Glomerular visceral epithelial cell (primary cell): ENCODE data around the gene TNFAIP8.
A peak's percentile ranks its signal among the peaks of the same experiment; 100 is the strongest.

Experiments
- DNase-seq: peaks from one replicate; pipeline ENCODE4 v3.0.0-alpha.2; 2016; ENCODE audit errors: extremely low spot score

TNFAIP8 gene

DNA sequence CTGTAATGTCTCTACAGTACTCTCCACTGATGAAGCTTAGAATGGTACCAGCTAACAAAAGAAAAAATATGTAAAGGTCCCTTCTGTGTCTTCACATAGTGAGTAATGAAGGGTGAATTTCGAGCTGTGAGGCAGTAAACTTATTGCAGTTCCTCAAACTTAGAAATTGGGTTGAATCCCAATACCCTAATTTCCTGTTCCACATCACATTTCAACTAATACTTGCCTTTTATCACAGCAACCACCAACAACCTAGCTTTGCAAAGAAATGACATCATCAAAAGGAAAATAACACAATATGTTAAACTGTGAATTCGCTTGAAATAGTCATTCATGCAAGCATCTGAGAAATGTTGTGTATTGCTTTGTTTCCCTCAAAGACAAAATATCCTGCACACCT lies 9.4 kb upstream of the TNFAIP8 start:
- DNase-seq, result no peak

GRCh38 chr5:119347574-119347973 lies 8.2 kb upstream of the TNFAIP8 start:
- DNase-seq, result peak; percentile 84

DNA sequence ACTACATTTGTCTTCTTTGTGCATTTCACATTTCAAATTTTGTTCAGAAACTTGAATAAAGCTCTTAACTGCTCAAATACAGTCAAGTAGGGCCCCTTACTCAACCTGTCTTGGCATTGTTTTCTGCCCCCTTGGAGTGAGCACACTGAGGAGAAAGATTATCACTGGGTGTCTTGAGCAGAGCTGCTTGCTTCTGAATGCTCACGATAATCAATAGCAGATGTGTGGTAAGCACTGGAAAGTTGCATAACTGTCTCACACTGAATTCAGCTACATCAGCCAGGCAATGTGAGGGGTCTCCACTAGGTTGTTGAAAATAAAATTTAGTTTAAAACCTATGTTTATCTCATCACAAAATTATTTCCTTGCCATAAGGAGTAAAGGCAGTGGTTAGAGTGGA lies 7.8 kb upstream of the TNFAIP8 start:
- DNase-seq, result no peak

DNA sequence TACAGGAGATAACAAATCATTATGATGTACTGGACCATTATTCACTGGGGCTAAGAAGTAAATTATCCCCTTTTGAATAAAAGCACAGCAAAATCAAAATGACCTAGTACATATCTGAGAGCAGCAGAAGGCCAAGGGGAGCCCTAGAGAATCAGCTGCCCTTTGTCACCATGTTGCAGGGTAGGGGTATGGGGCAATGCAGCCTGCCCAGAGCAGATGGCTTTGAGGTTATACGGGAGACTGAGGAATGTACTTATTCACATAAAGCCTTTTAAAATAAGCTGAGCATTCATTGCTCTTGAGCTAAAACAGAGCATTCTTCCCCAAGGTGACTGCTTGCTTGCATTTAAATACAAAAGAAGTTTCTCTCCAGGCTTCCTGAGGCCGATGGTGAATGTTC lies 2.6 kb upstream of the TNFAIP8 start:
- DNase-seq, result no peak

DNA sequence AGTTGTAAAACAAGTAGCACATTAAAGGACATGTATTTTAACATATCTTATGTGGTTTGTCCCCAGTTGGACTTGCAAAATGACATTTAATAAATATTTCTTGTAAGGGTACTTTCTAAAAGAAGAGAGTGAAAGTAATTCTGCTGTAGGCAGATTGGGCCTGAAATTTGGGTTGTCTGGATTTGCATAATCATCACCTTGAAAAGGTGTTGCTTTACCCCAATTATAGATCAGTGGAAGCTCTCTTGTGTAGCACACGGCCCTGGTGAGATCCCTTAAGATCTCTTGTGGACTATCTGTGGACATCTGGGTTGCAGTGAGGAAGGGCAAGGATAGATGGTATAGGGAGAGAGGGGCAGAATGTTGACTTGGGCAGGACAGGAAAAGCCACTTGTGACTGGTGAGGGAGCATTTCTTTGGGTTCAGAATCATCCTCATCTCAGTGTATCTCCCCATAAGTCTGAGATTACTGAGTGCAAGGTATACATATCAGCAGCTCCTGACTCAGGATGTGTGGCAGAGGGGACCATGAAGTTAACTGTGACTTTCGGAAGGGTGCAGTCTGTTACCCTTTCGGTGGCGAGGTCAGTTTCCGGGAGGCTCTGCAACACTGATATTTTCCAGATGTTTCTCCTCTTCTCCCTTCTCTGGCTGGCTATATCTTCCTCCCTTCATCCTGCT lies 2.0 kb upstream of the TNFAIP8 start:
- no peak for DNase-seq

DNA sequence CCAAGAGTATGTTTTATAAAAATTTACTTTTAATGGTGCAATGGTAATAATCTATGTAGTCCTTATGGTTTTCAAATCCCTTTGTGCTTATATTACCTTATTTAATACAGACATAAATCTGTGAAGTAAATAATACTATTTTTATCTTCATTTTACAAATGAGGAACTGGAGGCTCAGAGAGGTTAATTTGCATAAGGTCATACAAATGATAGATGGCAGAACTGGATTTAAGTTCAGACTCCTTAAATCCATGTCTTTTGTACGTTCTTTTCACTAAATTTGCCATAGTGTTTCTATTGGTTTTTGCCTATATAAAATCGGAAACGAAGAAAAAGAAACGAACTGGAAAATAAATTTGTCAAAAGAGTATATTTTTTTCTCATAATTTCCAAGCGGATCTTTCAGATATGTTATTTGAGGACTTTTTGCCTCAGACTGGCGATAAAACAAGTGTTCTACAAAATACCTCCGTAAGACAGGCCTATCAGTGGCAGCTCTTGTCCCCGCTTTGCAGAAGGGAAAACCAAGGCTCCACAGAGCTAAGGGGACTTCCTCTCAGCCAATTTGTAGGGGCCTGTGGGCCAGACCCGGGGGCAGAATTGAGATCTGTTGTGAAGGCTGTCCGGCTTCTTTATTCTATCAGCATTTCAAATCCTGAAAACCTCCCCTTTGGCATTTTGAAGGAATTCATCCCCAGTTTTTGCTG lies 1.1 kb upstream of the TNFAIP8 start:
- DNase-seq, result no peak

DNA sequence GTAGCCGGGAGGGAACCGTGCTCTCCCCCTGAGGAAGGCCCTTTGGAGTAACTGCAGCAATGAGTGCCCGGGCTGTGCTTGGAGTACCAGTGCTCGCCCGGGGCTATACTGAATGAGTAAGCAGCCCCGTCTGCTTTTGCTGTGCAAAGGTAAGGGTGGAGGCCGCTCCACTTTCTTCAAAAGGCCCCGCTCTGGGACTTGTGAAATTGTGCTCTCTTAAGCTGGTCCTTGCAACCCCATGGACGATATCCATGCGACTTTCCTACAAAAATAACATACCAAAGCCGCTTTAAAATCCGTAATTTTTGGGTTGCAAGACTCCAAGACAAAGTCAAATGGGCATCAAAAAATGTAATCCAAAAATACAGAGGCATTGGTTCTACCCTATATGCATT lies 578 bp upstream of the TNFAIP8 start:
- no peak for DNase-seq

DNA sequence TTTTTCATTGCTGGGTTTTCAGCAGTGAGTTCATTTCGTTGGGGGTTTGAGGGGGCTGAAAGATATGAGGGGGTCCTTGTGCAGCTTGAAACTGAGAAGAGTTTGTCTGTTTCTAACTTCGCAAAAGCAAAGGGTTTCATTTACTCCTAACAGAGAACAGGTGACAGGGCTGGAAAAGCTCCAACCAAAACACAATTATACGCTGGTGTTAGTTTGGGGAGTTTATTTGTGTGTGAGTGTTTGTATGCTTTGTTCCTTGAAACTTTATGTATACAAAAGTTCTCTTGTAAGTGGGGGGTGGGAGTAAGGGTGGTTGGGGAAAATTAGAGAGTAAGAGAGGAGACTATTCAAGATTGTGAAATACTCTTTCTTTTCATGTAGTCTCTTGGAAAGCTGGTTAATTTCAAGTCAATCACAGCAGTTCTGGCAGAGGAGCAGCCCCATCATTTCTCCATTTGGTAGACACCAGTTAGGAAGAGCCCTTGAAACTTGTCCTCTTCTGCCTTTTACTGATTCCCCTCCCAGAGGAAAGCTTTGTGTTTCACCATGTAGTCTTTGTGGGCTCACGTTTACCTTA lies 881 bp downstream of the TNFAIP8 start:
- peak; percentile 23 for DNase-seq

- DNase-seq, result no peak
Measured at GRCh38 chr5:119357270-119357669, 1.5 kb downstream of the TNFAIP8 start.

GRCh38 chr5:119357808-119358529 lies 2.1 kb downstream of the TNFAIP8 start:
- no peak for DNase-seq

DNA sequence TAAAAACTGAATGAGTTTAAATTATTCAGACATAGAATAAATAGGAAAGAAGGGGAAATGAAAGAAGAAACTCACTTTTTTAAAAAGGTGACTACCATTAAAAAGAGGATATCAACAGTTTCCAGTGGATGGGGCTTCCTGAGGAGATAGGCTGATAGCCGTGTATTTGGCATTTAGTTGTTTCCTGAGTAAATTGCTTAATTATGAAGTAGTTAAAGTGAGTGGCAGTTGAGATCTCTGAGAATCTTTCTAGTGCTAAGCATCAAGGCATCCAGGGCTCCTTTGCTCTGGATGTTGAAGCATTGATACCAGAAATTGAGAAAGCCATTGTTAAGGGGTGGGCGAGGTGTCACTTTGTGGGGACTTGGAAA lies 2.7 kb downstream of the TNFAIP8 start:
- no peak for DNase-seq

DNA sequence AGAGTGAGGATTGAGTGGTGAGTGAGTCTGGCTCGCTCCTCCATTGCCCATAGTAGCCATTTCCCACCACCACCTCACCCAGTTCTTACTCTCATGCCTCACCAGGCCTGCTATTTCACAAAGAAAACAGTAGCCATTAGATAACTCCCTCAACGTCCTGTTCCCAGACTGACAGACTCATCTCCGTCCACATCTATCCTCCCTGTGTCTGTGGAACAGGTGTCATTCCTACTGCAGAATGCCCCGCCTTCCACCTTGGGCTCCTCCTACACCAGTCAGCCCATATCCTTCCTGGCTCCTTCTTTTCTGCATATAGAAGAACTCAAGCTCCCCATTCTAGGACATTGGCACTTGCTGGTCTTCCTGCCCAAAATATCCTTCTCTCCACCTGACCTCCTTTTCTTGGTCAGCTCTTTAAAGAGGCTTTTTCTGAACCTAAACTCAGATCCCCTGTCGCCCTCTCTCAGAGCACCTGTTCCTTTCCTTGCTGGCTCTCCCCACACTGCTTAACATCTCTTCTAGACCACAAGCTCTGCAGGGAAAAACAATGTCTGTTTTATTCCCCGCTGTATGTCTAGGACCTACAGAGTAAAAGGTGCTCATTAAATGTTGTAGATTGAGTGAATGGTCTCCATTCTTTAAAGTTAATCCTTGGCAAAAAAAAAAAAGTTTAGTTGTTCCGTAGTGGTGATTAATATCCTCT lies 3.2 kb downstream of the TNFAIP8 start:
- no peak for DNase-seq

DNA sequence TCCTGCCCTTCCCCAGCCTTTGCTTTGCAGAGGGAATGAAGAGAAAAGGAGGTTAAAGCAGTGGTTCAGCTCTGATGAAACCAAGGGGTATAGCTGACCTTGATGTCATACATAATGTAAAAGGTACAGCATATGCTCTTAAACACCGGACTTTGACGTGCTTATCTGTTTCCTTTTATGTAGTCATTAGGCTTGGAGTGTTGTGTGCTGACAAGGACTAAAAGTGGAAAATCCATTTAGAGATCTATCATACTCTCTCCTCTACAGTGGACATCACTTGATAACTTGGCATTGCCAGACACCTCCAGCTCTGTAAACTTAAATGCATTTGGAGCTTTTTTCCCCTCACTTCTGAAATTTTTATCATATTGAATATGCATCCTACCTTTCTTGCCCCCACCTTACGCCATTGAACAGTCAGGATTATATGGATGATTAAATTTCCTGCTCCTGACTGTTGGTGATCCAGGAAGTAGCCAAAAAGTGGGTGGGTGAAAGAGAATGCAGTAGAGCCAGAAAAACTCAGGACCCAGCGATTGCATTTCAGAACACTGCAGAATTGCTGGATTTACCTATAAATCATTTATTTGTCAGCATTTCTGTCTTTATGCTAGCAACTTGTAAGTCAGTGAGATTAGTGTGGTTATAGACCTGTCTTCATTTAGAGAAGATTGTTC lies 4.1 kb downstream of the TNFAIP8 start:
- no peak for DNase-seq

DNA sequence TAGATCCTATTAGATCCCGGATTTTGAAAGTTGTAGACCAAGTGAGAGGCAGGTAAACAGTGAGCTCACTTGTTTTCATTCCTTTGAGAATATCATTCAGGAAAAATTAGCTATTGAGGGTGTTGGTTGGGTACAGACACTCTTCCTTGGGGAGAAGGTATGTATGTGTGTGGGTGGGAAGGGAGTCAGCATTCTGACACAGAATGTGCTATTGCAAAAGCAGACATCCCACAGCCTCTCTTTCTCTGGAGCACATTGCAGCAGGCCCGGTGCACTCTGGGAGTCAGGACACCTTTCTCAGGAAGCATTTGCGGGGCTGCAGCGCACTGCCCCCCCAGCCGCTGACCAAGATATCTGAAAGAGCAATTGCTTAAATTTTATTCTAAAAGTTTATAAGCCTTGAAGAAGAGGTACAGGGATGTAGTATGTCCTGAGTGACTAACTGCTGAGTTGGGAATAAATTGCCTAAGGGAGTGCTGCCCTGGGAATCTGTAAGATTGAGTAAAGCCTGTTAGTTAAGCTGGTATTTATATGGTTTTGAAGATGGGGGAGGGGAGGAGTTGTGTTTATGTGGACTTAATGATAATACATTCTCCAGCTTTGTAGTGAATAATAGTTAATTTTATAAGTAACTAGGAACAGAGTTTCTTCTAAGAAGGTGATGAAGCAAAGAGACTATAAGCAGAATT lies 5.2 kb downstream of the TNFAIP8 start:
- no peak for DNase-seq

DNA sequence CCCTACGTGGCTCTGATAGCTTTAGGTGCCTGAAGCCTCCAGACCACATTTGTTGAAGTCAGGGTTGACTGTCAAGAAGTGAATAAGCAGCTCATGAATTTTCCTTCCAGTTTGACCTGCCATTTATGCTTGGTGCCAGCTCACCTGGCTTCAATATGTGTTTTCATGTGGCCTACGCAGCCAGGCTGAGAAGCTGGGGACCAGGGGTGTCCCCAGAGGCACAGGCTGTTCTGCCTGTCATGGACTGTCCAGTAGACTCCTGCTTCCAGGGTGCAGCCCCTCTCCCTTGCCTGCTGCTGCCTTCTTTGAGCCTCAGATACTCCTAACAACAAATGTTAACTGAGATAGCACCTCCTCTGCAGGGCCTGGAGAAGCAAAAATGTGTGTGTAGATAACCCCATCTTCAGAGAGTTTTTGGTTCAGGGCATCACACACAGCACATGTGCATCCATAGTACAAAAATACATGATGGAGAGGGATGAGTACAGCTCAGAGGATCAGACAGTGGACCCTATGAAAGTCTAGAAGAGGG lies 5.8 kb downstream of the TNFAIP8 start:
- no peak for DNase-seq

DNA sequence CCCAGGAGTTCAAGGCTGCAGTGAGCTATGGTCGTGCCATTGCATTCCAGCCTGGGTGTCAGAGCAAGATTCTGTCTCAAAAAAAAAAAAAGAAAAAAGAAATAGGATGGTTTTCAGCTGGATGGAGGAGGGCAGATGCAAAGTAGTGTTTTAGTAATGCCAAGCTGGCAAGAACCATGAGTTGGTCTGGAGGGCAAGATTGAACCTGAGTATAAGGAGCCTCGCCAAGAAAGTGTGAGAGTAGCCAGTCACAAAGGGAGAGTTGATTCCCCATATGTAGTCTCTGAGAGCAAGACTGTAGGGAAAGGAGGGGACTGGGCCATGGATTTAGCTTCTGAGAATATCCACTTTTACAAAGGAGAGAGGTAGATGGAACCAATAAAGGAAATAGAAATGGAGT lies 6.9 kb downstream of the TNFAIP8 start:
- no peak for DNase-seq

- no peak for DNase-seq
Measured at GRCh38 chr5:119363271-119363670, 7.5 kb downstream of the TNFAIP8 start.

DNA sequence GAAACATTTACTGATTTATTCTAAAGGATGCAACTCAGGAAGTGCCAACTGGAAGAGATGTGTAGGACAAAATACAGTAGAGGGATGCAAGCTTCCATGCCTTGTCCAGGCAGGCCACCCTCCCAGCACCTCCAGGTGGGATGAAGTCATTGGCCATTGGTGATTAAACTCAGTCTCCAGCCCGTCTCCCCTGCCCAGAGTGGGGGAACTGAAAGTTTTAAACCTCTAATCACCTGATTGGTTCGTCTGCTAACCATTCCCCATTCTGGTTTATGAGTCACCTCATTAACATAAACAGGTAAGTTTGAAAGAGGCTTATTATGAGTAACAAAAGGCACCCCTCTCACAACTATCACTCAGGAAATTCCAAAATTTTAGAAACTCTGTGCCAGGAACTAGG lies 8.1 kb downstream of the TNFAIP8 start:
- DNase-seq, result no peak

- DNase-seq, result no peak
Measured at GRCh38 chr5:119365847-119366539, 10.2 kb downstream of the TNFAIP8 start.

GRCh38 chr5:119366540-119366881 lies 10.7 kb downstream of the TNFAIP8 start:
- no peak for DNase-seq
